Muscle of back (tissue), 11 donors: ENCODE data around the gene GPRC5B. TPM values are rescaled to one million over a fixed set of nuclear protein-coding genes. Genes with fewer than 3 reads are reported as not detected.
A peak's percentile ranks its signal among the peaks of the same experiment; 100 is the strongest.

Experiments
- DNase-seq, 3 donors: peaks; one replicate each; pipeline versions ENCODE4 v3.0.0 to v3.0.0-alpha.2; 2013
- polyA plus RNA-seq, 10 donors: library from polyadenylated mRNA; unstranded; fragments of 120-200 nt; gene quantifications; one replicate each; pipeline ENCODE4 v1.2.1, GENCODE V29; 2013; ENCODE audit not compliant: insufficient read length in 10 of 10

Gene GPRC5B
- polyA plus RNA-seq, 10 donors: 67.4 to 96.0 (median 82.1) TPM

- no peak for DNase-seq
Measured at GRCh38 chr16:19874851-19875546, 9.6 kb downstream of the GPRC5B start.

GRCh38 chr16:19874026-19874425 is 10.6 kb downstream of the GPRC5B start:
- DNase-seq: no peak

GRCh38 chr16:19872935-19873334 is 11.7 kb downstream of the GPRC5B start:
- DNase-seq: no peak

- DNase-seq: no peak
Measured at GRCh38 chr16:19872179-19872863, 12.3 kb downstream of the GPRC5B start.

- DNase-seq: no peak
Measured at GRCh38 chr16:19871721-19872120, 12.9 kb downstream of the GPRC5B start.

- DNase-seq: no peak
Measured at GRCh38 chr16:19868421-19868820, 16.2 kb downstream of the GPRC5B start.

GRCh38 chr16:19864566-19864965 is 20.1 kb downstream of the GPRC5B start:
- DNase-seq: no peak

GRCh38 chr16:19863990-19864389 is 20.7 kb downstream of the GPRC5B start:
- no peak for DNase-seq

- DNase-seq: no peak
Measured at GRCh38 chr16:19861811-19862327, 22.8 kb downstream of the GPRC5B start.

- no peak for DNase-seq
Measured at GRCh38 chr16:19861133-19861532, 23.5 kb downstream of the GPRC5B start.

GRCh38 chr16:19860166-19861041 is 24.2 kb downstream of the GPRC5B start:
- DNase-seq: peak in 1 of 3 donors; percentile 29

GRCh38 chr16:19859603-19860002 is 25.0 kb downstream of the GPRC5B start:
- DNase-seq: no peak

GRCh38 chr16:19859166-19859565 is 25.5 kb downstream of the GPRC5B start:
- no peak for DNase-seq

GRCh38 chr16:19858340-19859018 is 26.2 kb downstream of the GPRC5B start:
- no peak for DNase-seq

- DNase-seq: no peak
Measured at GRCh38 chr16:19857593-19858339, 26.9 kb downstream of the GPRC5B start.

GRCh38 chr16:19856120-19856519 is 28.5 kb downstream of the GPRC5B start:
- no peak for DNase-seq

GRCh38 chr16:19854543-19854876 is 30.1 kb downstream of the GPRC5B start:
- no peak for DNase-seq

- DNase-seq: no peak
Measured at GRCh38 chr16:19853742-19854542, 30.7 kb downstream of the GPRC5B start.

GRCh38 chr16:19853132-19853741 is 31.4 kb downstream of the GPRC5B start:
- no peak for DNase-seq

GRCh38 chr16:19851476-19851875 is 33.2 kb downstream of the GPRC5B start:
- DNase-seq: no peak
